KMS-11 (cell line): ENCODE measurements around the gene NKAIN2.

Experiments used
- H2AFZ ChIP-seq: fragments of 200-600 bp; sonication (generic); 2 replicates; pipeline ENCODE4 v1.6.1; 2016; ENCODE audit warnings: antibody characterized with exemption, mixed run types, low read depth
- H3K27ac ChIP-seq: fragments of 200-600 bp; sonication (generic); 2 replicates; pipeline ENCODE4 v1.6.1; 2016; ENCODE audit warnings: mild to moderate bottlenecking, mixed run types
- H3K27me3 ChIP-seq: fragments of 200-600 bp; sonication (generic); 2 replicates; pipeline ENCODE4 v1.6.1; 2017; ENCODE audit warnings: mild to moderate bottlenecking, low read depth, mixed run types, moderate library complexity; ENCODE audit not compliant: insufficient read depth
- H3K36me3 ChIP-seq: fragments of 200-600 bp; sonication (generic); 2 replicates; pipeline ENCODE4 v1.6.1; 2017; ENCODE audit warnings: mild to moderate bottlenecking, mixed run types; ENCODE audit not compliant: insufficient read depth
- H3K4me1 ChIP-seq: fragments of 200-600 bp; sonication (generic); 2 replicates; pipeline ENCODE4 v1.6.1; 2016; ENCODE audit warnings: mild to moderate bottlenecking, low read depth, mixed run types; ENCODE audit not compliant: poor library complexity, severe bottlenecking
- H3K4me2 ChIP-seq: fragments of 200-600 bp; sonication (generic); 2 replicates; pipeline ENCODE4 v1.7.0; 2016; ENCODE audit warnings: mild to moderate bottlenecking, mixed run types
- H3K4me3 ChIP-seq: fragments of 200-600 bp; sonication (generic); IDR thresholded peaks from 2 replicates; pipeline ENCODE4 v1.6.1; 2017; ENCODE audit warnings: low read depth, low read length, mixed read lengths; ENCODE audit not compliant: insufficient read depth
- H3K79me2 ChIP-seq: fragments of 200-600 bp; sonication (generic); 2 replicates; pipeline ENCODE4 v1.6.1; 2016; ENCODE audit warnings: low read depth, mixed run types; ENCODE audit not compliant: insufficient read depth
- H3K9ac ChIP-seq: fragments of 200-600 bp; sonication (generic); 2 replicates; pipeline ENCODE4 v1.6.1; 2016; ENCODE audit warnings: mild to moderate bottlenecking, mixed run types
- H4K20me1 ChIP-seq: fragments of 200-600 bp; sonication (generic); 2 replicates; pipeline ENCODE4 v1.6.1; 2016; ENCODE audit warnings: mild to moderate bottlenecking, mixed run types; ENCODE audit not compliant: insufficient read depth
- CTCF ChIP-seq: fragments of 200-600 bp; sonication (generic); conservative IDR thresholded peaks from 2 replicates; pipeline ENCODE4 v1.6.1; 2017; ENCODE audit warnings: low read depth, mild to moderate bottlenecking, antibody characterized with exemption, low read length, moderate library complexity, mixed read lengths

Gene NKAIN2

GRCh38 chr6:123965894-123966293 lies 162.2 kb downstream of the NKAIN2 start:
- Histone ChIP-seq H3K4me2 (no peak overlapping the region), H3K27ac (no peak overlapping the region), H4K20me1 (no peaks in the 10 kb centered on the region), H3K4me1 (no peaks in the 10 kb centered on the region), H3K27me3 (no peaks in the 10 kb centered on the region), H3K79me2 (no peaks in the 10 kb centered on the region), H3K4me3 (no peak overlapping the region), H3K36me3 (no peaks in the 10 kb centered on the region), H2AFZ (no peak overlapping the region), H3K9ac (no peak overlapping the region)
- no peak for TF ChIP-seq CTCF

DNA sequence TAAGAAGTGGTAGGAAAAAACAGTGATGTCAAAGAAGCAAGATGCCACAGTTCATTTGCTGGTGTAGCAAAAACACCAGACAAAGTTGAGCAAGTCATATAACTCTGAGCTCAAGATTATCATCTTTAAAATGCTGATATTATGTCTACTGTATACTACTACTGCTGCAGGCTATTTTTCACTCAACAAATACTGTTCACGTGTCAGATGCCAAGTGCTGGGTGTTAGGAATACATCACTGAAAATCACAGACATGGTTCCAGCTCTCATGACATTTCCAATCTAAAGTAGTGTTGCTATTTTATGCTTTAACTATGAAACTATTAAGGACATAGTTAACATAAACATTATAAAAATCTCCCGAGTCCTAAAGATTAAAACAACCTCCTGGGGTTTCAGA lies 163.0 kb downstream of the NKAIN2 start:
- no peak overlapping the region for H3K27ac ChIP-seq
- no peak for TF ChIP-seq CTCF
- no peaks in the 10 kb centered on the region for H4K20me1 ChIP-seq
- H3K27me3 ChIP-seq = no peaks in the 10 kb centered on the region
- H3K4me3 ChIP-seq = no peak overlapping the region
- H3K79me2 ChIP-seq = no peaks in the 10 kb centered on the region
- no peaks in the 10 kb centered on the region for H3K4me1 ChIP-seq
- no peaks in the 10 kb centered on the region for H3K36me3 ChIP-seq
- H3K4me2 ChIP-seq = no peak overlapping the region
- no peak overlapping the region for H2AFZ ChIP-seq
- no peak overlapping the region for H3K9ac ChIP-seq

DNA sequence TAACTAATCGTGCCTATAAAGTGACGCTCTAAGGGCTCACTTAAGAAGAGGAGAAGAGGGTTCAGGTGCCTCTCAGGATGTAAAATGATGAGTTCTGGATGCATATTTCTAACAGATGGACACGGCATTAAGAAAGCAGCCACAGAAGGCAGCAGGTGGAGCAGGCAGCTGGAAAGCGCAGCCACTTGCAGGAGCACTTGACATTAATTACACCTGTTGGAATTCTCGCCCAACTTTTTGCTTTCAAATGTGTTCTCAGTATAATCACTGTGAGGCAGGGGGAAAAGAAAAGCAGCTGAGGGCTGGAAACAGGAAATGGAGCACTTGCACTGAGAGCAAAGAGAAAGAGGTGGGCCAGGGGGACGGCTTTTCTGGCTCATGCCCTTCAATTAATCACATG lies 164.2 kb downstream of the NKAIN2 start:
- H2AFZ ChIP-seq = no peak overlapping the region
- H3K9ac ChIP-seq = no peak overlapping the region
- H3K27ac ChIP-seq = no peak overlapping the region
- no peaks in the 10 kb centered on the region for H3K4me1 ChIP-seq
- no peak for TF ChIP-seq CTCF
- H3K4me3 ChIP-seq = no peak overlapping the region
- no peaks in the 10 kb centered on the region for H3K36me3 ChIP-seq
- no peak overlapping the region for H3K4me2 ChIP-seq
- no peaks in the 10 kb centered on the region for H3K79me2 ChIP-seq
- H4K20me1 ChIP-seq = no peaks in the 10 kb centered on the region
- no peaks in the 10 kb centered on the region for H3K27me3 ChIP-seq

- H3K4me2 ChIP-seq = no peak overlapping the region
- no peak overlapping the region for H3K9ac ChIP-seq
- no peak overlapping the region for H3K27ac ChIP-seq
- TF ChIP-seq CTCF = no peak
- no peak overlapping the region for H2AFZ ChIP-seq
- H3K4me3 ChIP-seq = no peak overlapping the region
- H4K20me1 ChIP-seq = no peaks in the 10 kb centered on the region
- H3K36me3 ChIP-seq = no peaks in the 10 kb centered on the region
- H3K27me3 ChIP-seq = no peaks in the 10 kb centered on the region
- H3K4me1 ChIP-seq = no peaks in the 10 kb centered on the region
- H3K79me2 ChIP-seq = no peaks in the 10 kb centered on the region
Observed at GRCh38 chr6:123972600-123973294, 169.1 kb downstream of the NKAIN2 start.
